Neutrophil (primary cell): ENCODE data around the gene CEP290.

Experiments
- H3K27ac ChIP-seq: fragments of 200-600 bp; sonication (generic); 2 replicates; pipeline ENCODE4 v1.5.1; 2016; ENCODE audit warnings: mild to moderate bottlenecking, moderate library complexity
- H3K27me3 ChIP-seq: fragments of 200-600 bp; sonication (generic); 2 replicates; pipeline ENCODE4 v1.6.0; 2016; ENCODE audit warnings: mild to moderate bottlenecking
- H3K36me3 ChIP-seq: fragments of 200-600 bp; sonication (generic); 2 replicates; pipeline ENCODE4 v1.5.1; 2017
- H3K4me1 ChIP-seq, 2 experiments: fragments of 200-600 bp in 1 of 2; sonication (generic) in 1 of 2; 1 replicate in 1 of 2; 2 replicates in 1 of 2; pipeline versions ENCODE4 v1.5.1 to v1.6.1; 2013 to 2016; ENCODE audit warnings: low read depth in 1 of 2, low read length in 1 of 2, mild to moderate bottlenecking in 1 of 2, moderate library complexity in 1 of 2; ENCODE audit not compliant: control insufficient read depth in 1 of 2, insufficient read depth in 1 of 2
- H3K4me3 ChIP-seq, 2 experiments: fragments of 200-600 bp in 1 of 2; sonication (generic) in 1 of 2; 1 replicate in 1 of 2; 2 replicates in 1 of 2; pipeline ENCODE4 v1.5.1; 2013 to 2016; ENCODE audit warnings: low read depth in 1 of 2, low read length in 1 of 2, mild to moderate bottlenecking in 1 of 2, moderate library complexity in 1 of 2
- H3K9me3 ChIP-seq: fragments of 200-600 bp; sonication (generic); 2 replicates; pipeline ENCODE4 v1.5.1; 2016
- CTCF ChIP-seq: fragments of 200-600 bp; sonication (generic); IDR thresholded peaks from 2 replicates; pipeline ENCODE4 v1.5.1; 2016; ENCODE audit warnings: antibody characterized with exemption

CEP290 gene

GRCh38 chr12:88084210-88084609 lies 57.7 kb downstream of the CEP290 start:
- TF ChIP-seq CTCF: no peak
- H3K27me3 ChIP-seq: no peaks in the 10 kb centered on the region
- no peaks in the 10 kb centered on the region for H3K4me1 ChIP-seq
- no peaks in the 10 kb centered on the region for H3K36me3 ChIP-seq
- H3K27ac ChIP-seq: no peak overlapping the region
- H3K9me3 ChIP-seq: no peaks in the 10 kb centered on the region
- no peak overlapping the region for H3K4me3 ChIP-seq

GRCh38 chr12:88083634-88084033 lies 58.3 kb downstream of the CEP290 start:
- no peak overlapping the region for H3K4me3 ChIP-seq
- H3K36me3 ChIP-seq: no peaks in the 10 kb centered on the region
- H3K4me1 ChIP-seq: no peaks in the 10 kb centered on the region
- no peak for TF ChIP-seq CTCF
- H3K9me3 ChIP-seq: no peaks in the 10 kb centered on the region
- no peak overlapping the region for H3K27ac ChIP-seq
- H3K27me3 ChIP-seq: no peaks in the 10 kb centered on the region

GRCh38 chr12:88081247-88081646 lies 60.6 kb downstream of the CEP290 start:
- Histone ChIP-seq H3K36me3 (peaks cover 4% of the 10 kb centered on the region), H3K4me1 (no peaks in the 10 kb centered on the region), H3K27me3 (no peaks in the 10 kb centered on the region), H3K4me3 (no peak overlapping the region), H3K9me3 (no peaks in the 10 kb centered on the region), H3K27ac (no peak overlapping the region)
- no peak for TF ChIP-seq CTCF

- no peak overlapping the region for H3K4me3 ChIP-seq
- no peaks in the 10 kb centered on the region for H3K4me1 ChIP-seq
- no peak for TF ChIP-seq CTCF
- H3K27ac ChIP-seq: no peak overlapping the region
- no peaks in the 10 kb centered on the region for H3K27me3 ChIP-seq
- no peaks in the 10 kb centered on the region for H3K36me3 ChIP-seq
- no peaks in the 10 kb centered on the region for H3K9me3 ChIP-seq
Measured at GRCh38 chr12:88067301-88067700, 74.6 kb downstream of the CEP290 start.

- Histone ChIP-seq H3K9me3 (no peaks in the 10 kb centered on the region), H3K4me3 (no peak overlapping the region), H3K27ac (no peak overlapping the region), H3K36me3 (no peaks in the 10 kb centered on the region), H3K4me1 (no peaks in the 10 kb centered on the region), H3K27me3 (no peaks in the 10 kb centered on the region)
- TF ChIP-seq CTCF: no peak
Measured at GRCh38 chr12:88063375-88063774, 78.5 kb downstream of the CEP290 start.

GRCh38 chr12:88062474-88062873 lies 79.4 kb downstream of the CEP290 start:
- no peaks in the 10 kb centered on the region for H3K4me1 ChIP-seq
- H3K27me3 ChIP-seq: no peaks in the 10 kb centered on the region
- H3K4me3 ChIP-seq: no peak overlapping the region
- TF ChIP-seq CTCF: no peak
- H3K27ac ChIP-seq: no peak overlapping the region
- H3K9me3 ChIP-seq: no peaks in the 10 kb centered on the region
- no peaks in the 10 kb centered on the region for H3K36me3 ChIP-seq
